ENCODE measurements around the gene NDUFA12.
A peak's percentile ranks its signal among the peaks of the same experiment; 100 is the strongest.
"Not testable (repeated sequence)": the region's sequence is repeated elsewhere in the genome, so short reads cannot be mapped to it uniquely, and the experiment has no call there.

NDUFA12 gene

GRCh38 chr12:94988471-94988870 lies 15.0 kb downstream of the NDUFA12 start:
- H3K9me3 ChIP-seq (ENCODE audit: insufficient read depth, low read depth, low read length): no peaks in the 10 kb centered on the region
- H3K9me2 ChIP-seq (replicated peaks; ENCODE audit: low read depth, low read length): no peaks in the 10 kb centered on the region
- H4K20me1 ChIP-seq (ENCODE audit: insufficient read depth, low read length, poor library complexity, severe bottlenecking): peaks cover 17% of the 10 kb centered on the region
- H3K9ac ChIP-seq (ENCODE audit: low read depth, low read length, poor library complexity, severe bottlenecking): no peak overlapping the region
- H3F3A ChIP-seq (ENCODE audit: low read depth): no peaks in the 10 kb centered on the region
- peaks cover 16% of the 10 kb centered on the region; the same call in 1 of the 2 replicates for H3K36me3 ChIP-seq (ENCODE audit: insufficient read depth, low read length)
- peaks cover 7% of the 10 kb centered on the region; the same call in 1 of the 2 replicates for H3K79me2 ChIP-seq (ENCODE audit: insufficient read depth, low read length)
- H2AFZ ChIP-seq (ENCODE audit: low read length): no peak overlapping the region
- TF ChIP-seq EZH2phosphoT487 (IDR thresholded peaks at IDR 0.05; ENCODE audit: borderline replicate concordance) (no peak), CTCF (conservative IDR thresholded peaks at IDR 0.05; ENCODE audit: low read length) (no peak)
- no peak overlapping the region for H3K4me3 ChIP-seq (ENCODE audit: low read length, poor library complexity, severe bottlenecking)
- no peak overlapping the region for H3K4me2 ChIP-seq (ENCODE audit: low read depth, low read length, poor library complexity, severe bottlenecking)
- H3K27me3 ChIP-seq (ENCODE audit: insufficient read depth, low read length, poor library complexity, severe bottlenecking): no peaks in the 10 kb centered on the region
- peaks cover 23% of the 10 kb centered on the region for H3K4me1 ChIP-seq (ENCODE audit: insufficient read depth, low read length, poor library complexity, severe bottlenecking)

GRCh38 chr12:94987801-94988200 lies 15.7 kb downstream of the NDUFA12 start:
- H3K4me2 ChIP-seq (ENCODE audit: low read depth, low read length, poor library complexity, severe bottlenecking): peak overlapping the region; percentile 39
- no peak overlapping the region for H3K9ac ChIP-seq (ENCODE audit: low read depth, low read length, poor library complexity, severe bottlenecking)
- peaks cover 29% of the 10 kb centered on the region for H3K4me1 ChIP-seq (ENCODE audit: insufficient read depth, low read length, poor library complexity, severe bottlenecking)
- H4K20me1 ChIP-seq (ENCODE audit: insufficient read depth, low read length, poor library complexity, severe bottlenecking): peaks cover 17% of the 10 kb centered on the region
- no peak overlapping the region for H3K4me3 ChIP-seq (ENCODE audit: low read length, poor library complexity, severe bottlenecking)
- no peak for TF ChIP-seq CTCF (conservative IDR thresholded peaks at IDR 0.05; ENCODE audit: low read length)
- no peak for TF ChIP-seq EZH2phosphoT487 (IDR thresholded peaks at IDR 0.05; ENCODE audit: borderline replicate concordance)
- H3K9me2 ChIP-seq (replicated peaks; ENCODE audit: low read depth, low read length): no peaks in the 10 kb centered on the region
- no peaks in the 10 kb centered on the region for H3K27me3 ChIP-seq (ENCODE audit: insufficient read depth, low read length, poor library complexity, severe bottlenecking)
- H3K79me2 ChIP-seq (ENCODE audit: insufficient read depth, low read length): peaks cover 7% of the 10 kb centered on the region; the same call in 1 of the 2 replicates
- no peaks in the 10 kb centered on the region for H3F3A ChIP-seq (ENCODE audit: low read depth)
- H3K36me3 ChIP-seq (ENCODE audit: insufficient read depth, low read length): peaks cover 19% of the 10 kb centered on the region; the same call in 1 of the 2 replicates
- no peaks in the 10 kb centered on the region for H3K9me3 ChIP-seq (ENCODE audit: insufficient read depth, low read depth, low read length)
- H2AFZ ChIP-seq (ENCODE audit: low read length): no peak overlapping the region

- TF ChIP-seq EZH2phosphoT487 (IDR thresholded peaks at IDR 0.05; ENCODE audit: borderline replicate concordance): no peak
- TF ChIP-seq CTCF (conservative IDR thresholded peaks at IDR 0.05; ENCODE audit: low read length): no peak
- Histone ChIP-seq H3K27me3 (ENCODE audit: insufficient read depth, low read length, poor library complexity, severe bottlenecking) (no peaks in the 10 kb centered on the region), H3K9me3 (ENCODE audit: insufficient read depth, low read depth, low read length) (no peaks in the 10 kb centered on the region), H4K20me1 (ENCODE audit: insufficient read depth, low read length, poor library complexity, severe bottlenecking) (peaks cover 20% of the 10 kb centered on the region), H3K79me2 (ENCODE audit: insufficient read depth, low read length) (peaks cover 7% of the 10 kb centered on the region; the same call in 1 of the 2 replicates), H3F3A (ENCODE audit: low read depth) (no peaks in the 10 kb centered on the region), H3K4me1 (ENCODE audit: insufficient read depth, low read length, poor library complexity, severe bottlenecking) (peaks cover 32% of the 10 kb centered on the region), H2AFZ (ENCODE audit: low read length) (no peak overlapping the region), H3K9ac (ENCODE audit: low read depth, low read length, poor library complexity, severe bottlenecking) (no peak overlapping the region), H3K4me2 (ENCODE audit: low read depth, low read length, poor library complexity, severe bottlenecking) (peak overlapping the region; percentile 39), H3K4me3 (ENCODE audit: low read length, poor library complexity, severe bottlenecking) (no peak overlapping the region), H3K36me3 (ENCODE audit: insufficient read depth, low read length) (peaks cover 17% of the 10 kb centered on the region; the same call in 1 of the 2 replicates), H3K9me2 (replicated peaks; ENCODE audit: low read depth, low read length) (no peaks in the 10 kb centered on the region)
Observed at GRCh38 chr12:94987076-94987669, 16.3 kb downstream of the NDUFA12 start.

- H3K4me2 ChIP-seq (ENCODE audit: low read depth, low read length, poor library complexity, severe bottlenecking); H3K27me3 ChIP-seq (ENCODE audit: insufficient read depth, low read length, poor library complexity, severe bottlenecking); H3K9ac ChIP-seq (ENCODE audit: low read depth, low read length, poor library complexity, severe bottlenecking); H3K9me2 ChIP-seq (replicated peaks; ENCODE audit: low read depth, low read length); H3K4me3 ChIP-seq (ENCODE audit: low read length, poor library complexity, severe bottlenecking); H3K9me3 ChIP-seq (ENCODE audit: insufficient read depth, low read depth, low read length); H3F3A ChIP-seq (ENCODE audit: low read depth); H2AFZ ChIP-seq (ENCODE audit: low read length): not testable (repeated sequence)
- Histone ChIP-seq H4K20me1 (ENCODE audit: insufficient read depth, low read length, poor library complexity, severe bottlenecking) (peaks cover 24% of the 10 kb centered on the region), H3K4me1 (ENCODE audit: insufficient read depth, low read length, poor library complexity, severe bottlenecking) (peaks cover 32% of the 10 kb centered on the region), H3K36me3 (ENCODE audit: insufficient read depth, low read length) (peaks cover 12% of the 10 kb centered on the region; the same call in 1 of the 2 replicates), H3K79me2 (ENCODE audit: insufficient read depth, low read length) (peaks cover 17% of the 10 kb centered on the region)
Observed at GRCh38 chr12:94985099-94985498, 18.4 kb downstream of the NDUFA12 start.
